ENCODE data around the gene PRCP. TPM values are rescaled to one million over a fixed set of nuclear protein-coding genes. Genes with fewer than 3 reads are reported as not detected.

Gene PRCP
- total and polyA plus RNA-seq, 4 donors: 27.3 to 55.2 (median 41.2) TPM

DNA sequence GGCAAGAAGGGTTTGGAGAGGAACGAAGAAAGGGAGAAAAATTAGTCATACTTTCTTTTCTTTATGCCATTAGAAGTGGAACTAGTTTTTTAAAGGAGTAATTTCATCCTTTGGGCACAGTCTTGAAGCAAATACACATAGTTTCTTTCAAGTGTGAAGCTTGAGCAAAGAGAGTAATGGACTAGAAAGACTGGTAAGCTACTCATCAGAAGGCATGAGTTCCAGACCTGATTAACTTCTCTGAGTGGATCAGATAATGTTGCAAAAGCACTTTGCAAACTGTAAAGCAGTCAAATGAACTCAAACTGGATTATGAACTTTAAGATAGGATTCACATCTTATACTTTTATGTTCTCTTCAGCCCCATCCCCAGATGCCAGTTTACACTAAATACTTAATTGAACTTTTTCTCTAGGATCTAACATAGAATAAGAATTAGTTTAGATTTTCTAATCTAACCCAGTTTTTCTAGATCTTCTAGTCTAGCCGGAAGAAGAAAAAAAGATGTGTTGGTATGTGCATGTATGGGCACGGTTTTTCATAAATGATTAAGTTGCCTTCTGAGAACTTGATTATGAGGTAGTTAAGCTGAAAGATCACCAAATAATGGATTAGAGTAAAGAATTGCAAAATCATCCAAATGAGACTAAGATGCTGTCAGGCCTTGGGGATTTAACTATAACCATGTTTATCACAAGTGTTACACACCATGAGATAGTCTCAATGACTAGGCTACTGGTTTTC is 3.8 kb upstream of the PRCP start (continued):
- TF ChIP-seq ATF3 (IDR thresholded peaks at IDR 0.05) (no peak), HNF4G (IDR thresholded peaks at IDR 0.05) (no peak), FOXA2 (IDR thresholded peaks at IDR 0.05) (no peak), HNF4A (conservative IDR thresholded peaks at IDR 0.05) (no peak)

DNA sequence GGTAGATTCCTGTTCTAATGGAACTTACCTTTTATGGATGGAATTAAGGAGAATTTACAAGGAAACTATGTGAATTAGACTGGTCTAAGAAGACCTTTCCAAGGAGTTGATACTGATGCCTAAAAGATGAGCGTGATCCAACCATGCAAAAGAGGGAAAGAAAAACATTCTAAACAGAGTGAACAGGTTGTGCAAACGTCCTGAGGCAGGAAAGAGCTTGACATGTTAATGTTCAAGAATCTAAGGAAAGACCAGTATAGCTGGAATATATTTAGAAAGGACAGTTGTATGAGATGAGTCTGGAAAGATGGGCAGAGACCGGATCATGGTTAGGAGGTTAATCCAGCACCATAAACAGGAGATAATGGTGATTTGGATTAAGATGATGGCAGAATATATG is 2.6 kb upstream of the PRCP start:
- H3K4me3 ChIP-seq (ENCODE audit: low read depth in 1 of 3, low read length in 3 of 3): no peak overlapping the region
- DNase-seq (ENCODE audit: low spot score): no peak
- TF ChIP-seq, protein P1, sequence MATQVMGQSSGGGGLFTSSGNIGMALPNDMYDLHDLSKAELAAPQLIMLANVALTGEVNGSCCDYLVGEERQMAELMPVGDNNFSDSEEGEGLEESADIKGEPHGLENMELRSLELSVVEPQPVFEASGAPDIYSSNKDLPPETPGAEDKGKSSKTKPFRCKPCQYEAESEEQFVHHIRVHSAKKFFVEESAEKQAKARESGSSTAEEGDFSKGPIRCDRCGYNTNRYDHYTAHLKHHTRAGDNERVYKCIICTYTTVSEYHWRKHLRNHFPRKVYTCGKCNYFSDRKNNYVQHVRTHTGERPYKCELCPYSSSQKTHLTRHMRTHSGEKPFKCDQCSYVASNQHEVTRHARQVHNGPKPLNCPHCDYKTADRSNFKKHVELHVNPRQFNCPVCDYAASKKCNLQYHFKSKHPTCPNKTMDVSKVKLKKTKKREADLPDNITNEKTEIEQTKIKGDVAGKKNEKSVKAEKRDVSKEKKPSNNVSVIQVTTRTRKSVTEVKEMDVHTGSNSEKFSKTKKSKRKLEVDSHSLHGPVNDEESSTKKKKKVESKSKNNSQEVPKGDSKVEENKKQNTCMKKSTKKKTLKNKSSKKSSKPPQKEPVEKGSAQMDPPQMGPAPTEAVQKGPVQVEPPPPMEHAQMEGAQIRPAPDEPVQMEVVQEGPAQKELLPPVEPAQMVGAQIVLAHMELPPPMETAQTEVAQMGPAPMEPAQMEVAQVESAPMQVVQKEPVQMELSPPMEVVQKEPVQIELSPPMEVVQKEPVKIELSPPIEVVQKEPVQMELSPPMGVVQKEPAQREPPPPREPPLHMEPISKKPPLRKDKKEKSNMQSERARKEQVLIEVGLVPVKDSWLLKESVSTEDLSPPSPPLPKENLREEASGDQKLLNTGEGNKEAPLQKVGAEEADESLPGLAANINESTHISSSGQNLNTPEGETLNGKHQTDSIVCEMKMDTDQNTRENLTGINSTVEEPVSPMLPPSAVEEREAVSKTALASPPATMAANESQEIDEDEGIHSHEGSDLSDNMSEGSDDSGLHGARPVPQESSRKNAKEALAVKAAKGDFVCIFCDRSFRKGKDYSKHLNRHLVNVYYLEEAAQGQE (IDR thresholded peaks at IDR 0.05): no peak
- TF ChIP-seq HNF4A (conservative IDR thresholded peaks at IDR 0.05) (no peak), ATF3 (IDR thresholded peaks at IDR 0.05) (no peak), FOXA1 (IDR thresholded peaks at IDR 0.05) (no peak), GABPA (IDR thresholded peaks at IDR 0.05 in 1 of 2, conservative IDR thresholded peaks at IDR 0.05 in 1 of 2) (no peak), RXRA (IDR thresholded peaks at IDR 0.05) (no peak), RAD21 (IDR thresholded peaks at IDR 0.05) (no peak), ZBTB33 (IDR thresholded peaks at IDR 0.05) (no peak), JUND (IDR thresholded peaks at IDR 0.05) (no peak)
- H3K36me3 ChIP-seq (ENCODE audit: control insufficient read depth in 4 of 4, insufficient read depth in 3 of 4, low read depth in 1 of 4, low read length in 3 of 4): no peaks in the 10 kb centered on the region
- H3K9me3 ChIP-seq (ENCODE audit: control insufficient read depth in 4 of 4, low read length in 3 of 4): no peaks in the 10 kb centered on the region
- peaks cover 2 to 27% (median 10%) of the 10 kb centered on the region in 4 donors for H3K4me1 ChIP-seq (ENCODE audit: control insufficient read depth in 4 of 4, insufficient read depth in 4 of 4, low read length in 3 of 4)
- H3K27ac ChIP-seq (ENCODE audit: low read depth in 1 of 2, low read length in 2 of 2): no peak overlapping the region
- no peaks in the 10 kb centered on the region for H3K27me3 ChIP-seq (ENCODE audit: control insufficient read depth in 4 of 4, insufficient read depth in 4 of 4, low read length in 3 of 4)
- 73% methylated on average over 3 of the region's 3 CpGs for WGBS
- H3K9ac ChIP-seq (ENCODE audit: low read depth in 1 of 2, low read length in 2 of 2): no peak overlapping the region

DNA sequence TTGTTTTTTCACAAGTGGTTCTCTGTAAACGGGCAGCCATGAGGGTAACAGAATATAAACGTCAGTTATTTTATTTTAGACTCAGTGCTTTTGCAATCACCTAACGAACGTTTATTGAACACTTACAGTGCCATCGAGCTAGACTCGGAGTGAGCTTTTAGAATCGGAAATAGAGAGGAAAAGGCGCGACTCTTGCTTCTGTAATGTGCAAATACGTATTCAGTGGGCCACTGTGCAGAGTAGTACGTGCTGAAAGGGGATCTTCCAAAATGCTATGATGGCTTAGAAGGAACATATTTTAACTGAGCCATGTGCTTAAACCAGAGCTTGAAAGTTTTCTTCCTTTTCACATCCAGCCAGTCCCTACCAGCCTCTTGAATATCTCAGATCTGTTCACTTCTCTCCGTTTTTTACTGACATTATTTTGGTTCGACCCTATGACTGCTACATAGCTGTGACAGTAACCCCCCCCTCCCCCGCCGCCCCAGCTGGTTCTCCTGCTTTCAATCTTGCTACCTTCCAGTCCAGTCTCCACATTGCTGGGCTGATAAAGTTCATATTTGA is 1.8 kb upstream of the PRCP start:
- Histone ChIP-seq H3K27me3 (ENCODE audit: control insufficient read depth in 4 of 4, insufficient read depth in 4 of 4, low read length in 3 of 4) (no peaks in the 10 kb centered on the region), H3K9ac (ENCODE audit: low read depth in 1 of 2, low read length in 2 of 2) (no peak overlapping the region)
- DNase-seq (ENCODE audit: low spot score): no peak
- TF ChIP-seq FOXA1 (IDR thresholded peaks at IDR 0.05) (no peak), SP1 (IDR thresholded peaks at IDR 0.05) (no peak), RXRA (IDR thresholded peaks at IDR 0.05) (no peak), RAD21 (IDR thresholded peaks at IDR 0.05) (no peak), NR2F2 (IDR thresholded peaks at IDR 0.05) (no peak), ZBTB33 (IDR thresholded peaks at IDR 0.05) (no peak), JUND (IDR thresholded peaks at IDR 0.05) (no peak), EGR1 (IDR thresholded peaks at IDR 0.05; ENCODE audit: low read depth in 2 of 2) (no peak), TAF1 (conservative IDR thresholded peaks at IDR 0.05) (no peak), YY1 (IDR thresholded peaks at IDR 0.05) (no peak)
- TF ChIP-seq, protein P2, sequence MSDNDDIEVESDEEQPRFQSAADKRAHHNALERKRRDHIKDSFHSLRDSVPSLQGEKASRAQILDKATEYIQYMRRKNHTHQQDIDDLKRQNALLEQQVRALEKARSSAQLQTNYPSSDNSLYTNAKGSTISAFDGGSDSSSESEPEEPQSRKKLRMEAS (IDR thresholded peaks at IDR 0.05): no peak
- TF ChIP-seq, protein P1 (IDR thresholded peaks at IDR 0.05): no peak

More for the DNA sequence above, 1.8 kb upstream of the PRCP start:
- Histone ChIP-seq H3K4me3 (ENCODE audit: low read depth in 1 of 3, low read length in 3 of 3) (peak overlapping the region; percentile 62 to 90 (median 72)), H3K27ac (ENCODE audit: low read depth in 1 of 2, low read length in 2 of 2) (no peak overlapping the region), H3K9me3 (ENCODE audit: control insufficient read depth in 4 of 4, low read length in 3 of 4) (no peaks in the 10 kb centered on the region), H3K36me3 (ENCODE audit: control insufficient read depth in 4 of 4, insufficient read depth in 3 of 4, low read depth in 1 of 4, low read length in 3 of 4) (no peaks in the 10 kb centered on the region), H3K4me1 (ENCODE audit: control insufficient read depth in 4 of 4, insufficient read depth in 4 of 4, low read length in 3 of 4) (peaks cover 2 to 27% (median 10%) of the 10 kb centered on the region in 4 donors)
- WGBS: 9% methylated on average over 15 of the region's 15 CpGs
